Neutrophil (primary cell): ENCODE data around the gene SPEG.

Source experiments
- H3K27ac ChIP-seq: fragments of 200-600 bp; sonication (generic); 2 replicates; pipeline ENCODE4 v1.5.1; 2016; ENCODE audit warnings: mild to moderate bottlenecking, moderate library complexity
- H3K27me3 ChIP-seq: fragments of 200-600 bp; sonication (generic); 2 replicates; pipeline ENCODE4 v1.6.0; 2016; ENCODE audit warnings: mild to moderate bottlenecking
- H3K36me3 ChIP-seq: fragments of 200-600 bp; sonication (generic); 2 replicates; pipeline ENCODE4 v1.5.1; 2017
- H3K4me1 ChIP-seq, 2 experiments: fragments of 200-600 bp in 1 of 2; sonication (generic) in 1 of 2; 1 replicate in 1 of 2; 2 replicates in 1 of 2; pipeline versions ENCODE4 v1.5.1 to v1.6.1; 2013 to 2016; ENCODE audit warnings: low read depth in 1 of 2, low read length in 1 of 2, mild to moderate bottlenecking in 1 of 2, moderate library complexity in 1 of 2; ENCODE audit not compliant: control insufficient read depth in 1 of 2, insufficient read depth in 1 of 2
- H3K4me3 ChIP-seq, 2 experiments: fragments of 200-600 bp in 1 of 2; sonication (generic) in 1 of 2; 1 replicate in 1 of 2; 2 replicates in 1 of 2; pipeline ENCODE4 v1.5.1; 2013 to 2016; ENCODE audit warnings: low read depth in 1 of 2, low read length in 1 of 2, mild to moderate bottlenecking in 1 of 2, moderate library complexity in 1 of 2
- H3K9me3 ChIP-seq: fragments of 200-600 bp; sonication (generic); 2 replicates; pipeline ENCODE4 v1.5.1; 2016
- TF ChIP-seq, protein P1 (sequence below): fragments of 200-600 bp; sonication (generic); IDR thresholded peaks from 2 replicates; pipeline ENCODE4 v1.5.1; 2016; ENCODE audit warnings: antibody characterized with exemption

SPEG gene

DNA sequence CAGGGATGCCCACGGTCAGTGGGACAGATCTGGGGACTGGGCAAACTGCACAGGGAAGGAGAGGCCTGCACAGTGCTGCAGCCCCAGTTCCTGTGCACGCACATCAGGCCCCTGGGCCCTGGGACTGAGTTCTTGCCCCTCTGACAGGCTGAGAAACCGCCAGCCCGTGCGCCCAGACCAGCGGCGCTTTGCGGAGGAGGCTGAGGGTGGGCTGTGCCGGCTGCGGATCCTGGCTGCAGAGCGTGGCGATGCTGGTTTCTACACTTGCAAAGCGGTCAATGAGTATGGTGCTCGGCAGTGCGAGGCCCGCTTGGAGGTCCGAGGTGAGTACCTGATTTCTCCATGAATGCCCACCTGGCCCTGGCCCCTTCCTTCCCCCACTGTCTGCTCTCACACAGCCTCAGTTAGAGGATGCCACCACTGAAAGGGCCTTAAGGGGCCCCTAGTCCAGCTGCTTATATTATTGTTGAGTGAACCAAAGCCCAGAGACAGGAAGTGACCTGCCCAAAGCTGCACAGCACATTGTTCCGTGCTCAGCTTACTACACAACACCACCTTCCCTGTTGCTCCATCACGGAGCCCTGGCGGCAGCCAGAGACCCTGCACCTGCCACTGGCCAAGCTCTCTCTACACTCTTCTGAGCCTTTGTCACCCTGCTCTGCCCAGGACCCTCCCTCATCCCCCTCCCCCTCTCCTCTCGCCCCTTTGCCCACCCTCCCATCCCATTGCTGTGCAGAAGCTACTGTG, 29.8 kb downstream of the SPEG start:
- H3K9me3 ChIP-seq: no peaks in the 10 kb centered on the region
- H3K36me3 ChIP-seq: no peaks in the 10 kb centered on the region
- no peak overlapping the region for H3K4me3 ChIP-seq
- no peak overlapping the region for H3K27ac ChIP-seq
- TF ChIP-seq, protein P1, sequence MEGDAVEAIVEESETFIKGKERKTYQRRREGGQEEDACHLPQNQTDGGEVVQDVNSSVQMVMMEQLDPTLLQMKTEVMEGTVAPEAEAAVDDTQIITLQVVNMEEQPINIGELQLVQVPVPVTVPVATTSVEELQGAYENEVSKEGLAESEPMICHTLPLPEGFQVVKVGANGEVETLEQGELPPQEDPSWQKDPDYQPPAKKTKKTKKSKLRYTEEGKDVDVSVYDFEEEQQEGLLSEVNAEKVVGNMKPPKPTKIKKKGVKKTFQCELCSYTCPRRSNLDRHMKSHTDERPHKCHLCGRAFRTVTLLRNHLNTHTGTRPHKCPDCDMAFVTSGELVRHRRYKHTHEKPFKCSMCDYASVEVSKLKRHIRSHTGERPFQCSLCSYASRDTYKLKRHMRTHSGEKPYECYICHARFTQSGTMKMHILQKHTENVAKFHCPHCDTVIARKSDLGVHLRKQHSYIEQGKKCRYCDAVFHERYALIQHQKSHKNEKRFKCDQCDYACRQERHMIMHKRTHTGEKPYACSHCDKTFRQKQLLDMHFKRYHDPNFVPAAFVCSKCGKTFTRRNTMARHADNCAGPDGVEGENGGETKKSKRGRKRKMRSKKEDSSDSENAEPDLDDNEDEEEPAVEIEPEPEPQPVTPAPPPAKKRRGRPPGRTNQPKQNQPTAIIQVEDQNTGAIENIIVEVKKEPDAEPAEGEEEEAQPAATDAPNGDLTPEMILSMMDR: no peak
- no peaks in the 10 kb centered on the region for H3K4me1 ChIP-seq
- peaks cover 3% of the 10 kb centered on the region for H3K27me3 ChIP-seq

DNA sequence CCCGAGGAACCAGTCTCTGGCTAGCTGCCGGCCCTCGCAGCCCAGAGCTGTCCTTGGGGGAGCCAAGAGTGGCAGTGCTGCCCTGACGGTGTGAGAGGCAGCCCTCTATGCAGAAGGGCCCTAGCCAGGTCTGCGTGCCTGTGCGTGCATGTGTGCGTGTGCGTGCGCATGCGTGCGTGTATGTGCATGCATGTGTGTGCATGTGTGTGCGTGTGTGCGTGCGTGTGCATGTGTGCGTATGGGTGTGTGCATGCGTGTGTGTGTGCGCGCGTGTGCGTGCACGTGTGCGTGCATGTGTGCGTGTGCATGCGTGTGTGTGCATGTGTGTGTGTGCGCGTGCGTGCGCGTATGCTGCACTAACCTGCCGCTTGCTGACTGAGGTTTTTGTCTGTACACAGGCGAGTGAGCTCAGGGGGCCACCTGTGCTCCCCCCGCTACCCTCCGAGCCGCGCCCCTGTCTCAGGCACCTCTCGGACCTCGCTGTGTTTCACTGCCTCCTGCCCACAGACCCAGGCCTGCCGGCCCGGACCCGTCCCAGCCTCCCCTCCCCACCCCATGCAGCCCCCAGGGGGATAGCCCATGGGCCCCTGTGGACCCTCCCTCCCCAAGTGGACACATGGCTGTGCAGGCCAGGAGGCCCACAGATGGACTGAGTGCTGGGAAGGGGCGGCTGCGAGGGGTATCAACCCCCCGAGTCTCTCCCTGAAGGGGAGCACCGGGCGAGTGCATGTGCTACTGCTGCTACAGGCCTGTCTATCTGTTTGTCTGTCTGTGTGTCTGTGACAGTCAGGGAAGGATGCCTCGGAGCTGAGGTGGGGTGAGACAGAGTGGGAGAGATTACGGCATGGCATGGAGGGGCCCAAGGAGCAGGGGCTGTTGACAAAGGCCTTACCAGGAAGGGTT, 31.3 kb downstream of the SPEG start:
- H3K36me3 ChIP-seq: no peaks in the 10 kb centered on the region
- no peak overlapping the region for H3K4me3 ChIP-seq
- no peak overlapping the region for H3K27ac ChIP-seq
- peaks cover 3% of the 10 kb centered on the region for H3K27me3 ChIP-seq
- no peaks in the 10 kb centered on the region for H3K9me3 ChIP-seq
- H3K4me1 ChIP-seq: no peaks in the 10 kb centered on the region
- TF ChIP-seq, protein P1: no peak

DNA sequence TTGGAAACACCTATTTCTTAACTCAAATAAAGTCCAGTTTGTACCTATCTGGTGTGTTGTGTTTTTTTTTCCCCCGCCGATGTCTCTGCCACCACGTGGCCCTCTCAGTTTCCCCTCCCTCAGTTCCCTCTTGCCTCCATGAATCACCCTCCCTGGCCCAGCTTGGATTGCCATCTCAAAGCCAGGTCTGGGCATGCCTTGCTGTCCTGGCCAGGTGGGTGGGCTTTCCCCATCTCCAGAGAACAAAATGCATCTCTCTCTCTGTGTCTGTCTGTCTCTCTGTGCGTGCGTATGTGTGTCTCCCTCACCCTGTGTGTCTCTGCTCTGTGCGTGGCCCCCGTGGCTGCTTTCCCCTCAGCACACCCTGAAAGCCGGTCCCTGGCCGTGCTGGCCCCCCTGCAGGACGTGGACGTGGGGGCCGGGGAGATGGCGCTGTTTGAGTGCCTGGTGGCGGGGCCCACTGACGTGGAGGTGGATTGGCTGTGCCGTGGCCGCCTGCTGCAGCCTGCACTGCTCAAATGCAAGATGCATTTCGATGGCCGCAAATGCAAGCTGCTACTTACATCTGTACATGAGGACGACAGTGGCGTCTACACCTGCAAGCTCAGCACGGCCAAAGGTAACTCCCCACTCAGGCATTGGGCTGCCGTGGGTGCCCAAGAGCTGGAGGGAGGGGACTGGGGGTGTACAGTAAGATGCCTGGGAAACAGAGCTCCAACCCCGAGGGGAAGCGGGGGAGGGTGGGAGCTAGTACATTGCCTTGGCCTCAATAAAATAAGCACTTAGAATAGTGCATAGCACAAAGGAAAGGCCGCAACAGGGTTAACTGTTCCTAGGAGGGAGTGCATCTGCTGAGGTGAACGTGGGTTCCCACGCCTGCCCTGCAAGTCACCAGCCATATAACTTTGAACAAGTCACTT, 32.4 kb downstream of the SPEG start:
- Histone ChIP-seq H3K9me3 (no peaks in the 10 kb centered on the region), H3K4me3 (no peak overlapping the region), H3K27ac (no peak overlapping the region), H3K4me1 (no peaks in the 10 kb centered on the region), H3K27me3 (peaks cover 3% of the 10 kb centered on the region), H3K36me3 (no peaks in the 10 kb centered on the region)
- TF ChIP-seq, protein P1: no peak

DNA sequence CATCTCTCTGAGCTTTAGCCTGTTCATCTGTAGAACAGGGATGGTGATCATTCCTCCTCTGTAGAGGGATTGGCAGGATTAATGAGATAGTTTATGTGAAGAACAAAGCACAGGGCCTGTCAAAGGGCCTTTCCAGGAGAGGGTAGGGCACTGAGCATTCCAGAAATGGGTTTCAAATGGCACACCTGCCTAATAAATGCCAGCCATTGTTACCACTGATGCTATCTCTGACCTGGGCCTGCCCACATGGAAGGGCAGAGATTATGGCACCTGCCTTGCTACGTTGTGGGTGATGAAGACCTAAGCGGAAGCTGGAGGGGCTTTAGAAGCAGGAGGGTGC, 33.1 kb downstream of the SPEG start:
- Histone ChIP-seq H3K27ac (no peak overlapping the region), H3K4me1 (no peaks in the 10 kb centered on the region), H3K9me3 (no peaks in the 10 kb centered on the region), H3K27me3 (peaks cover 3% of the 10 kb centered on the region), H3K4me3 (no peak overlapping the region), H3K36me3 (no peaks in the 10 kb centered on the region)
- TF ChIP-seq, protein P1: no peak

DNA sequence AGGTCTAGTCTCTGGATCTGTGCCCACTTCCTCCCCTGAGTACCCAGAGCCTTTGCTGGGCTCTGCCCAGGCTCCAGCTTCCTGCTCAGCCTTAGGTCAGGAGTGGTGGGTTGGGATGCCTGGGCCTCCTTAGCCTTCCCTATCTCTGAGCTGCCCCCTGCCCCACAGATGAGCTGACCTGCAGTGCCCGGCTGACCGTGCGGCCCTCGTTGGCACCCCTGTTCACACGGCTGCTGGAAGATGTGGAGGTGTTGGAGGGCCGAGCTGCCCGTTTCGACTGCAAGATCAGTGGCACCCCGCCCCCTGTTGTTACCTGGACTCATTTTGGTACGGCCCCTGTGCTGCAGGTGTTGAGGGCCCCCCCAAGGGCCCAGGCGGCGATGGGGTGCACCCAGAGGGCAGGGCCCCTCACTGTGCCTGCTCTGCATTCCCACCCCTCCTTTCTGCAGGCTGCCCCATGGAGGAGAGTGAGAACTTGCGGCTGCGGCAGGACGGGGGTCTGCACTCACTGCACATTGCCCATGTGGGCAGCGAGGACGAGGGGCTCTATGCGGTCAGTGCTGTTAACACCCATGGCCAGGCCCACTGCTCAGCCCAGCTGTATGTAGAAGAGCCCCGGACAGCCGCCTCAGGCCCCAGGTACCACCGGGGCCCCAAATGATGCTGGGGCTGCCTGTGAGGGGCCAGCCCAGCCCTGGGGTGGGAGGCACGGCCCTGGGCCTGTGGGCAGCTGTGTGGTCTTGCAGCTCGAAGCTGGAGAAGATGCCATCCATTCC, 34.0 kb downstream of the SPEG start:
- H3K27me3 ChIP-seq: peaks cover 3% of the 10 kb centered on the region
- H3K4me1 ChIP-seq: no peaks in the 10 kb centered on the region
- no peaks in the 10 kb centered on the region for H3K9me3 ChIP-seq
- H3K27ac ChIP-seq: no peak overlapping the region
- no peak overlapping the region for H3K4me3 ChIP-seq
- TF ChIP-seq, protein P1: no peak
- H3K36me3 ChIP-seq: no peaks in the 10 kb centered on the region
